ES-I3 (cell line): Measurements from ENCODE around the gene RERE.

Experiments
- H3K36me3 ChIP-seq: 2 replicates; pipeline ENCODE4 v1.6.1; 2013; ENCODE audit warnings: mild to moderate bottlenecking, low read length, control low read depth, moderate library complexity; ENCODE audit not compliant: insufficient read depth
- H3K4me1 ChIP-seq: 2 replicates; pipeline ENCODE4 v1.6.1; 2013; ENCODE audit warnings: mild to moderate bottlenecking, control low read depth, low read length; ENCODE audit not compliant: insufficient read depth
- H3K9ac ChIP-seq: 2 replicates; pipeline ENCODE4 v1.6.1; 2013; ENCODE audit warnings: low read depth, mild to moderate bottlenecking, low read length, moderate library complexity
- H3K9me3 ChIP-seq: 2 replicates; pipeline ENCODE4 v1.6.1; 2013; ENCODE audit warnings: mild to moderate bottlenecking, low read length, moderate library complexity; ENCODE audit not compliant: control insufficient read depth, insufficient read depth

The RERE gene

DNA sequence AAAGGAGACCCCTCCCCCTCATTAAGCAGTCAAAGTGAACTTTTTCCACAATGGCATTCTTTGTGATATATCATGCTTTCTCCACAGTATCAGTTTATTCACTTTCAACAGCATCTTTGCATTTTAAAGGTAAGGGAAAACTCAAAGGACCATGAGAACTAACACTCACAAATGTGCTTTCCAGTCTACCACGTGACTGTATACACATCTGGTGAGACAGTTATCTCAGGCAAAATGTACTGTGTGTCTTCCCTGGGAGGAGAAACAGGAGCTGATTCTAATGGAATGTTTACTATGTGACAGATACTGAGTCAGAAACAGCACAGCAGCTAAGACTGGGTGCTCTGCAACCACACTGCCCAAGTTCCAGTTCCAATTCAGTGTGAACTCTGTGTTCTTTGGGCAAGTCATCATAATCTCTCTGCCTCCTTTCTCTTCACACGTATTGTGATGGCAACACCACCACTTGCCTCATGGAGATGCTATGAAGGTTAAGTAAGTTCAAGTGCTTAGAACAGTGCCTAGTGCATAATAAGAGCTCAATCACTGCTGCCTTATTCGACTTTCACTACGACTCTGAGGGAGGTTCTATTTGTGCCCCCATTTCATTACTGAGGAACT, 420.5 kb downstream of the RERE start:
- Histone ChIP-seq H3K4me1 (peaks cover 32% of the 10 kb centered on the region), H3K9me3 (no peaks in the 10 kb centered on the region), H3K36me3 (no peaks in the 10 kb centered on the region; the same call in 1 of the 2 replicates), H3K9ac (no peak overlapping the region)

DNA sequence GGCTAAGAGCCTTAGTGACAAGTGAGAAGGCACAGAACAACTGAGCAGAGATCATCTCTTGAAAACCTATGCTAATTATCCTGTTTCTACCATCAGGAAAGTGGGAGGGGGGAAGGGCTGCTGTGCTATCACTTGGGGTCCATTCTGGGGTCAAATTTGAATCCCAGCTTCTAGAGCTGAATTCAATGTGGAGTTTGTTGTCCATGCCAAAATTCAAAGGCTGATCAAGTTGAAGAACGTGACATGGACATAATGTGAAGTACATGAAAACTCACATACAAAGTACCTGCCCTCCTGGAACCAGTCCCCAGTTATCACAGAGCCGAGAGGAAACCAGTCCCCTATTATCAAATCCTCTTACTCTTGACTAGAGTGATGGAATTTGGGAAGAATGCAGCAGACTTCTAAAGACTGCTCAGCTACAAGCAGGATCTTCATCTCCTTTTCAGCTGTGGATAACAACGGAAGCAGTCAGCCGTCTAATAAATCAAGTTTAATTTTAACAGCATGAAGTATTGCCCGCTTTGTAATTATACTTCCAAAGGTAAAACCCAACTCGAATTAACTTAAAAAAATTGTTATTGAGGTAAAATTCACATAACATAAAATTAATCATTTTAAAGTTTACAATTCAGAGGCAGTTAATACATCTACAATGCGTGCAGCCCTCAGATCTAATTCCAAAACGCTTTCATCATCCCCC, 421.2 kb downstream of the RERE start:
- Histone ChIP-seq H3K9me3 (no peaks in the 10 kb centered on the region), H3K36me3 (no peaks in the 10 kb centered on the region; the same call in 1 of the 2 replicates), H3K9ac (no peak overlapping the region), H3K4me1 (peaks cover 32% of the 10 kb centered on the region)

DNA sequence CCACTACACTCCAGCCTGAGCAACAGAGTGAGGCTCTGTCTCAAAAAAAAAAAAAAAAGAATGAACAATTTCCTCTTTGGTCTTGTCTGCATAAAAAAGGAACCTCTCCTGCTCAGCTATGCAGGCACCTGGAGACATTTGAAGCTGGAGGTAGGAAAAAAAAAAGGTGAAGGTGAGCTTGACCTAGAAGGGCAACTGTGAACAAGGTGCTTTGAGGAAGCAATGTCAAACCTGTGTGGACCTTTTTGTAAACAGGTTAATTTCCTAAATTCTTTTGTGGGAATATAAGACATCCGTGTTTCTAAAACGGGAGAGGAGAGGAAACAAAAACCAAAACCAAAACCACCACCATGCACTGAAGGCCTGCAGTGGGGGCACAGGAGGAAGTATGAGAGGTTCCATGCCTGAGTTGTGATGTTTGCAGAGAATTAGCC, 422.0 kb downstream of the RERE start:
- peaks cover 32% of the 10 kb centered on the region for H3K4me1 ChIP-seq
- no peak overlapping the region for H3K9ac ChIP-seq
- no peaks in the 10 kb centered on the region for H3K9me3 ChIP-seq
- no peaks in the 10 kb centered on the region; the same call in 1 of the 2 replicates for H3K36me3 ChIP-seq

DNA sequence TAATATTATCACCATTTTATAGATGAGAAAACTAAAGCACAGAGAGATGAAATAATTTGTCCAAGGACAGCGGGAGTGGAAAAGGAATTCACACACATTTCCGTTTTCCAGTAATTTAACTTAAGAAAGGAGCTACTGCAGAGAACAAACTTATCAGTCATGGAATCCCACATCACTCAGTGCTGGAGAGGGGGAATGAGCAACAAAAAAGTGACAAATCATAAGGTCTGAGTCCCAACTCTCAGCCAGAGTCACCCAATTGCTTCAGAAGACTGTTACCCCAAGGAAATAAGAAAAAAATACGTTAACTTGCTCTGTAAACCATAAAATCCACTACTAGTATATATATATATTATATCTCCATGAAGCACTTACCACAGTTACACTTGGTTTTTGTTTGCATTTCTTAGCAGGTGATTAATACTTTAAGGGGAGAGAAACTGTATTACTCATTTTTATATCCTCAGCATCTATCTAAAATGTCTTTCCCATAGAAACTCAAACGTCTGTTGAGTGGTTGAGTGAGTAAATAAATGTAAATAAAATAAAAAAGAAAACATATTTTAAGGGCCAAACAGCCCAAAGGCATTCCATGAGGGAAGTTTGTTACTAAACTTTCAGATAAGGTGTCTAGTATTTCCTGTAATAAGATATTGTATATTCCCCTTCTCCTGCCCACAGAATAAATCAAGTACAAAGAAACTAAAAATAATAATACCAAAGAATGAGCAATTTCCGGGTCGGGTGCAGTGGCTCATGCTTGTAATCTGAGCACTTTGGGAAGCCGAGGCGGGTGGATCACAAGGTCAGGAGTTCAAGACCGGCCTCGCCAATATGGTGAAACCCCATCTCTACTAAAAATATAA, 422.8 kb downstream of the RERE start:
- H3K36me3 ChIP-seq = no peaks in the 10 kb centered on the region; the same call in 1 of the 2 replicates

DNA sequence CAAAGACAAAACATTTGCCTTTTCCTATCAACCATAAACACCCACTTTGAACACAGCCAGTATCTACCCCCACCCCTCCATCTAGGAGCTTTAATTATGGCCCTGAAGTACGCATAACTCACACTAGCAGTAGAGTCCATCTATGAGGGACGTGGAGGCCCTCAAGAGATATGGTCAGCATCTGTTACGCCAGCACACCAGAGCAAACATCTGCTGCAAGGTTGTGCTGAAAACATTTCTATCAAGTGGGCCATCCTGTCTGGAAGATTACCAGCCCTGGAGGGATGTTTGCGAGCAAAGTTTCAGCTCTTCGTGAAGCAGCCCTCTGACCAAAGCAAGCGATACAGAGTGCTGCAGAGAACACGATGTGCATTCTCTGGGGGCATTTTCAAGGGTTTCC, 424.9 kb downstream of the RERE start:
- Histone ChIP-seq H3K9me3 (no peaks in the 10 kb centered on the region), H3K4me1 (peaks cover 21% of the 10 kb centered on the region), H3K9ac (no peak overlapping the region), H3K36me3 (no peaks in the 10 kb centered on the region; the same call in 1 of the 2 replicates)

More for the DNA sequence above, 422.8 kb downstream of the RERE start:
- peaks cover 32% of the 10 kb centered on the region for H3K4me1 ChIP-seq
- no peak overlapping the region for H3K9ac ChIP-seq
- no peaks in the 10 kb centered on the region for H3K9me3 ChIP-seq

- H3K36me3 ChIP-seq = no peaks in the 10 kb centered on the region; the same call in 1 of the 2 replicates
- no peak overlapping the region for H3K9ac ChIP-seq
- peaks cover 3% of the 10 kb centered on the region for H3K4me1 ChIP-seq
These were observed 426.7 kb downstream of the RERE start for GRCh38 chr1:8390707-8391106.

DNA sequence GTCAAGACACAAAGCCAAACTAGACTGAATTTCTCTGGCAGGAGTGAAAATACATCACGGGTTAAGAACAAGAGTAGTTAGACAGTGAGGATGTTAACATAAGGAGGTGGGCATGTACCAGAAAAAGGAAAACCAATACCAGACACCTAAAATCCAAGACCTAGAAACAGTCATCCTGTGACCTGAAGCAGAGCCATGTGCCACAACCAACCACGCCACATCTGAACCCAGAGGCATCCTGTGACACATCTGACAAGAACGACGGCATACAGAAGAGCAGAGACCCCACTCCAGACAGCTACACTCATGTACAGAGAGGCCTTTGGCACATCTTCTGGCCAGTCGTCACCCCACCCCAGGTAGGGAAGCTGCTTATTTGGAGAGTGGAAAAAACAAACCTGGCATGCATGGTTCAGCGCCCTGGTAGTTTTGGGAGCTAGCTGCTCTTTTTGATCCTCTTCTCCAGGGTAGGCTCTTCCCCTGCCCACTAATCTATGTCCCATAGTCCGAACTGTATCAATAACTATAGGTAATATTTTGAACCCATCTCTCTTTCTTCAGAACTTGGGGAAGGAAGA, 427.4 kb downstream of the RERE start:
- Histone ChIP-seq H3K36me3 (no peaks in the 10 kb centered on the region; the same call in 1 of the 2 replicates), H3K9me3 (no peaks in the 10 kb centered on the region)

More at GRCh38 chr1:8390707-8391106, 426.7 kb downstream of the RERE start:
- no peaks in the 10 kb centered on the region for H3K9me3 ChIP-seq

GRCh38 chr1:8388732-8389562, 428.5 kb downstream of the RERE start:
- H3K4me1 ChIP-seq = no peaks in the 10 kb centered on the region
- H3K9me3 ChIP-seq = no peaks in the 10 kb centered on the region
- H3K36me3 ChIP-seq = no peaks in the 10 kb centered on the region
- H3K9ac ChIP-seq = no peak overlapping the region

More for the DNA sequence above, 427.4 kb downstream of the RERE start:
- Histone ChIP-seq H3K9ac (no peak overlapping the region), H3K4me1 (no peaks in the 10 kb centered on the region)

- Histone ChIP-seq H3K36me3 (no peaks in the 10 kb centered on the region), H3K4me1 (peaks cover 11% of the 10 kb centered on the region; the same call in 1 of the 2 replicates), H3K9me3 (no peaks in the 10 kb centered on the region), H3K9ac (no peak overlapping the region)
These were observed 431.2 kb downstream of the RERE start for GRCh38 chr1:8386247-8386646.

DNA sequence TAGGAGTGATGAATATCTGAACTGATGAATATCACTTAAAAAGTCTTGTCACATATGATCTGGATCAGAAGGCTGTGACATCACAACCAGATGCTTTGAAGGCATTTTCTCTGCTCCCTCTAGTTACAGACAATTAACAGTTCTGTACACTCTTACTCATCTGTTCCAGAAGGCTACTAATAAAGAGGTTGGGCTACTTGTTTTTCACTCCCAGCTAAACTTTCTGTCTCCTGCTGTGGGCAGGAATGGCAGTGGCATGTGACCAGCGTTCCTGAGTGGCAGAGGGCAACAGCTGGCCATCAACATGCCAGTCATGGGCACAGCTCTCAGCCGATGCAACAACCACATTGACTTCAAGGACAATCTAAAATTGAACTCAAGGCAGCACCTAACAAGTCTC, 432.9 kb downstream of the RERE start:
- Histone ChIP-seq H3K9ac (no peak overlapping the region), H3K9me3 (no peaks in the 10 kb centered on the region), H3K36me3 (no peaks in the 10 kb centered on the region), H3K4me1 (peaks cover 11% of the 10 kb centered on the region; the same call in 1 of the 2 replicates)

DNA sequence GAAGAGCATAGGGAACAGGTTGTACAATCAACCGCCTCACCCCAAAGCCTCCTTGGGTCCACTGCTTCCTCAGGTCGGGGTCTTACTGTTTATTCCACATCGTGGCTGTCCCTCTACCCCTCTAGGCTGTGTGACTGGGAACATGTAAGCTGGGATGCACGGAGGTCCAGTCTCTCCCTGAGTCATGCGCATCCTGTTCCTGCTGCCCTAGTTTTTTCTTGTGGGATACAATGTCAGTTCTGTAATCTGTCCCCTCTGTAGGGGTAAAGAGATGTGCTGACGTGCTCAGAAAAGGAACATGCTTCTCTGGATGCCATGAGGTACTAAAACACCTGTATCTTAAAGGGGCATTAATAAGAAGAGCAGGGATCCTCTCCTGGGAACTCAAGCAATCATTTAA, 433.4 kb downstream of the RERE start:
- no peaks in the 10 kb centered on the region for H3K9me3 ChIP-seq
- H3K36me3 ChIP-seq = no peaks in the 10 kb centered on the region
- no peak overlapping the region for H3K9ac ChIP-seq
- H3K4me1 ChIP-seq = peaks cover 11% of the 10 kb centered on the region; the same call in 1 of the 2 replicates

GRCh38 chr1:8382608-8383505, 434.6 kb downstream of the RERE start:
- peaks cover 11% of the 10 kb centered on the region; the same call in 1 of the 2 replicates for H3K4me1 ChIP-seq
- H3K9me3 ChIP-seq = no peaks in the 10 kb centered on the region
- no peak overlapping the region for H3K9ac ChIP-seq
- no peaks in the 10 kb centered on the region for H3K36me3 ChIP-seq
